Neutrophil (primary cell): ENCODE data around the gene VDAC1.
"Not testable (repeated sequence)": the region's sequence is repeated elsewhere in the genome, so short reads cannot be mapped to it uniquely, and the experiment has no call there.

Experiments used
- H3K27ac ChIP-seq: fragments of 200-600 bp; sonication (generic); 2 replicates; pipeline ENCODE4 v1.5.1; 2016; ENCODE audit warnings: mild to moderate bottlenecking, moderate library complexity
- H3K27me3 ChIP-seq: fragments of 200-600 bp; sonication (generic); 2 replicates; pipeline ENCODE4 v1.6.0; 2016; ENCODE audit warnings: mild to moderate bottlenecking
- H3K36me3 ChIP-seq: fragments of 200-600 bp; sonication (generic); 2 replicates; pipeline ENCODE4 v1.5.1; 2017
- H3K4me1 ChIP-seq, 2 experiments: fragments of 200-600 bp in 1 of 2; sonication (generic) in 1 of 2; 1 replicate in 1 of 2; 2 replicates in 1 of 2; pipeline versions ENCODE4 v1.5.1 to v1.6.1; 2013 to 2016; ENCODE audit warnings: low read depth in 1 of 2, low read length in 1 of 2, mild to moderate bottlenecking in 1 of 2, moderate library complexity in 1 of 2; ENCODE audit not compliant: control insufficient read depth in 1 of 2, insufficient read depth in 1 of 2
- H3K4me3 ChIP-seq, 2 experiments: fragments of 200-600 bp in 1 of 2; sonication (generic) in 1 of 2; 1 replicate in 1 of 2; 2 replicates in 1 of 2; pipeline ENCODE4 v1.5.1; 2013 to 2016; ENCODE audit warnings: low read depth in 1 of 2, low read length in 1 of 2, mild to moderate bottlenecking in 1 of 2, moderate library complexity in 1 of 2
- H3K9me3 ChIP-seq: fragments of 200-600 bp; sonication (generic); 2 replicates; pipeline ENCODE4 v1.5.1; 2016
- CTCF ChIP-seq: fragments of 200-600 bp; sonication (generic); IDR thresholded peaks from 2 replicates; pipeline ENCODE4 v1.5.1; 2016; ENCODE audit warnings: antibody characterized with exemption

The VDAC1 gene

GRCh38 chr5:133977161-133977787 is 27.5 kb downstream of the VDAC1 start:
- no peak for TF ChIP-seq CTCF
- no peak overlapping the region for H3K27ac ChIP-seq
- H3K27me3 ChIP-seq, result no peaks in the 10 kb centered on the region
- no peak overlapping the region for H3K4me3 ChIP-seq
- H3K36me3 ChIP-seq, result peaks cover 30% of the 10 kb centered on the region
- no peaks in the 10 kb centered on the region for H3K9me3 ChIP-seq
- no peaks in the 10 kb centered on the region for H3K4me1 ChIP-seq

GRCh38 chr5:133975546-133975945 is 29.2 kb downstream of the VDAC1 start:
- peaks cover 30% of the 10 kb centered on the region for H3K36me3 ChIP-seq
- not testable (repeated sequence) for H3K9me3 ChIP-seq, H3K4me1 ChIP-seq, H3K4me3 ChIP-seq, H3K27ac ChIP-seq, H3K27me3 ChIP-seq

GRCh38 chr5:133974142-133974541 is 30.6 kb downstream of the VDAC1 start:
- Histone ChIP-seq H3K36me3 (peaks cover 30% of the 10 kb centered on the region), H3K27me3 (no peaks in the 10 kb centered on the region), H3K4me3 (no peak overlapping the region), H3K27ac (no peak overlapping the region), H3K9me3 (no peaks in the 10 kb centered on the region), H3K4me1 (peaks cover 1 to 4% of the 10 kb centered on the region in 2 experiments)
- TF ChIP-seq CTCF, result no peak

- Histone ChIP-seq H3K27me3 (no peaks in the 10 kb centered on the region), H3K36me3 (peaks cover 25% of the 10 kb centered on the region), H3K9me3 (no peaks in the 10 kb centered on the region), H3K4me1 (peaks cover 16 to 17% of the 10 kb centered on the region in 2 experiments), H3K27ac (no peak overlapping the region), H3K4me3 (no peak overlapping the region)
- no peak for TF ChIP-seq CTCF
Observed at GRCh38 chr5:133970325-133970909, 34.4 kb downstream of the VDAC1 start.

- no peaks in the 10 kb centered on the region for H3K9me3 ChIP-seq
- no peaks in the 10 kb centered on the region for H3K27me3 ChIP-seq
Observed at GRCh38 chr5:133969654-133970324, 35.0 kb downstream of the VDAC1 start.

More at GRCh38 chr5:133969654-133970324, 35.0 kb downstream of the VDAC1 start:
- Histone ChIP-seq H3K4me1 (peaks cover 16 to 17% of the 10 kb centered on the region in 2 experiments), H3K36me3 (peaks cover 22% of the 10 kb centered on the region), H3K27ac (no peak overlapping the region), H3K4me3 (no peak overlapping the region)
- TF ChIP-seq CTCF, result no peak
